CD4-positive, alpha-beta T cell treated with Interferon alpha-2 for 1 hour (primary cell): ENCODE data around the gene KLHL42.
"Not testable (repeated sequence)": the region's sequence is repeated elsewhere in the genome, so short reads cannot be mapped to it uniquely, and the experiment has no call there.

Experiments used
- DNase-seq, 2 donors: peaks; one replicate each; pipeline ENCODE4 v3.0.0-alpha.2; 2020 to 2022

Gene KLHL42

GRCh38 chr12:27779920-27780611 is at the start of gene KLHL42, which contains the start of gene MANSC4:
TSS of gene KLHL42 (plus strand) at chr12:27780233. CDS start at chr12:27780331, 98 bp downstream.
TSS of gene MANSC4 (minus strand) at chr12:27780236. CDS start at chr12:27771276, 8,960 bp downstream.
- DNase-seq = peak; percentile 61 to 68

GRCh38 chr12:27732281-27732680 is 47.8 kb upstream of the KLHL42 start:
- DNase-seq = no peak

DNA sequence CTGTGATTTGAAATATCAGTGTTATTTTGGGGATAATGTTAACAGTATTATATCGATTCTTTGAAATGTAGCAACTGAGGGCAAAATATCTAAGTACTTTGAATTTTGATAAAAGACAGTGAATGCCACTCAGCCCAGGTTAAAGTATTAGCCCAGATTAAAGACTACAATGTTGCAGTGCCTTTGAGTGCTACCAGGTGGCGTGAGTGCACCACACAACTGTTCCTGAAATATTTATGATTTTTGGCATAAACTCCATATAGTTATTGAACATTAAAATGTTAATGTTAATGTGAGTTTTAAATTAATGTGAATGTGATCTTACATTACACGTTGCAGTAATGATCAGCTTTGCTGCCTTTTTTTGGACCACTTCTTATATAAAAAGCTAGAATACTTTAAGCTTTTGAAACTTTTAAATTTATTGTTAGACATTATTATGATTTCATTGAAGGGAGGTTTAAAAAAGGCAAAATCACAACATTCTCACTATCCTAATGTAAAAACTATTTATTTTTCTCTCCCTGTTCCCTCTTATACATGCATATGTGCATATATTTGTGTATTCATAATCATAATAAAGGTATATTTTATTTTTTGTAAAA is 46.9 kb upstream of the KLHL42 start:
- peak; percentile 26 to 57 for DNase-seq

- DNase-seq = no peak
These were observed 46.2 kb upstream of the KLHL42 start for GRCh38 chr12:27733791-27734190.

DNA sequence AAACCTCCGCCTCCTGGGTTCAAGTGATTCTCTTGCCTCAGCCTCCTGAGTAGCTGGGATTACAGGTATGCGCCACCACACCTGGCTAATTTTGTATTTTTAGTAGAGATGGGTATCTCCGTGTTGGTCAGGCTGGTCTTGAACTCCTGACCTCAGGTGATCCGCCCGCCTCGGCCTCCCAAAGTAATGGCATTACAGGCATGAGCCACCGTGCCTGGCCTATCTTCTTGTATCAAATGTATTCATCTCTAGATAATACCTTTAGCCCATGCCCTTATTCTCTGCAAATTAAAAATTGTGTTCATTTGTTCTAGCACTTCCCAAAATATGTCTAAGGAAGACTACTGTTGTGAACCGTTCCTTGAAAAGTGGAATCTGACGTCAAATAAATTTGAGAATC is 45.7 kb upstream of the KLHL42 start:
- DNase-seq = not testable (repeated sequence)

DNA sequence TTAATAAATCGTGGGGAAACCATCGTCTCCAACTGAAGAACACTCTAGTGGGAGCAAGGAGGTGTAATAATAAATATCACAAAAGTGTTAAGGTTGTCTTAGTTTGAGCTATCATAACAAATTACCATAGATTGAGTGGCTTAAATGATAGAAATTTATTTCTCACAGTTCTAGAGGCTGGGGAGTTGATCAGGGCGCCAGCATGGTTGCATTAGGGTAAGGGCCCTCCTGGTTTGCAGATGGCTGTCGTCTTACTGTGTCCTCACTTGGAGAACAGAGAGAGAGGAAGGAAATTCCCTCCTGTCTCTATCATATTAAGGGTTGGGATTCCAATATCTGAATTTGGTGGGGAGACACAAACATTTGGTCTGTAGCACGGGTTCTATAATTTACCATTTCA is 36.4 kb upstream of the KLHL42 start:
- no peak for DNase-seq

DNA sequence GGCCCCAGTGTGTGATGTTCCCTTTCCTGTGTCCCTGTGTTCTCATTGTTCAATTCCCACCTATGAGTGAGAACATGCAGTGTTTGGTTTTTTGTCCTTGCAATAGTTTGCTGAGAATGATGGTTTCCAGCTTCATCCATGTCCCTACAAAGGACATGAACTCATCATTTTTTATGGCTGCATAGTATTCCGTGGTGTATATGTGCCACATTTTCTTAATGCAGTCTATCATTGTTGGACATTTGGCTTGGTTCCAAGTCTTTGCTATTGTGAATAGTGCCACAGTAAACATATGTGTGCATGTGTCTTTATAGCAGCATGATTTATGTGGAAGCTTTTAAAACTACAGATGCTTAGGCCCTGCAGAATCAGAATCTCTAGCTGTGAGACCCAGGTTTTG is 34.3 kb upstream of the KLHL42 start:
- not testable (repeated sequence) for DNase-seq

GRCh38 chr12:27747111-27747820 is 32.8 kb upstream of the KLHL42 start:
- DNase-seq = no peak

- no peak for DNase-seq
These were observed 28.5 kb upstream of the KLHL42 start for GRCh38 chr12:27751386-27752047.

DNA sequence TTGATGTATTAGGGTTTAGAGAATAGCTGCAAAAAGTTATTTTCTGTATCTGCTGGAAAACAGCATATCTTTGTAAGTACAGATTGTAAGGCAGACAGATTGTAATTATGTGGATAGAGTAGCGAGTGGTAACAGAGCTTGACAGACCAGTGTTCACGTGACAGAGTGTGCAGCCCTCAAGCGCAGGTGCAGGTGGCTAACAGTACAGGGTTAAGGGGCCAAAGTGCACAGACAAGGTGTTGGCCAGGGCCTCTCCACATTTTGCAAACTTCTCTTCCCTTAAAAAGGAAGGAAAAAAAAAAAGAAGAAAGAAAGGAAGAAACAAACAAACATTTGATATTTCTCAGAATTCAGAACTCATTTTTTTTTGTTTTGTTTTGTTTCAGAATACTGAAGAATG is 25.2 kb upstream of the KLHL42 start:
- no peak for DNase-seq

DNA sequence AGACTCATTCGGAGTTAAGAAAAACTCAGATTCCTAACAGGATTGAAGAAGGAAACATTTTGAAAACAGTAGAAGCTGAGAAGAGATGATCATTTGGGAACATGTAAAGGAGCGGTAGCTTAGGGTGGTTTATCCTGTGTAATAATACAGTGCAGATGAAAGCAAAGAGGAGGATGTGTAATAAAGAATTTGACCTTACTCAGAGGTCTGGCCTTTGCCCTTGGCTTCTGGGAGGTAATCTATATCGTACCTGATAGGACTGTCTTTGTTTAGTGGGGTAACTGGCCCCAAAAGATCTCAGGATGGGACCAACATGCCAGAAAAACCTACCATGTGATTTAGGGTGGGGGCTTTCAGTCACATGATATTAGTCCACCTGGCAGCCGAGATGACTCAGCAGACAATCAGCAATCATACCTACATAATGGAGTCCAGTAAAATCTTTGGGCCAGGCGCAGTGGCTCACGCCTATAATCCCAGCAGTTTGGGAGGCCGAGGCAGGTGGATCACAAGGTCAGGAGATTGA is 23.3 kb upstream of the KLHL42 start:
- DNase-seq = no peak

DNA sequence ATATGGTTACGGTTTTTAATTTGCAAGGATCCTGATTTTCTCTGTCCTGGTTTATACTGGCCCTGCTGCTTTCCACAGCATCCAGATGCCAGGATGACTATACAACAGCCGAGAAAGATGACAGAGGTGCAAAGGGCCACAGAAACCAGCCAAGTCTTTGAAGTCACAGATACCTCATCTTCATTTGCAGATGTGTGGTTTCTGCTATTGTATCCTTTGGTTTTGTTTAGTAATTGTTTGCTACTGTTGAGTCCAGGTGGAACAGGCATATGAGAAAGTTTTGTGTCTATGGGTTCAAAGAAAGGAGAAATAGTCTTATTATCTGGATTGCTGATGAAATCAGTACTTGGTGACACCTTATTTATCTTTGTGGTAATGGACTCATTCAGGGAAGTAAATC is 17.3 kb upstream of the KLHL42 start:
- no peak for DNase-seq

- DNase-seq = no peak
These were observed 13.4 kb upstream of the KLHL42 start for GRCh38 chr12:27766587-27766986.

- DNase-seq = no peak
These were observed 10.8 kb upstream of the KLHL42 start for GRCh38 chr12:27769142-27769673.

GRCh38 chr12:27771481-27772327 is 8.3 kb upstream of the KLHL42 start:
- no peak for DNase-seq

- no peak for DNase-seq
These were observed 7.5 kb upstream of the KLHL42 start for GRCh38 chr12:27772328-27773049.

- no peak for DNase-seq
These were observed 2.9 kb upstream of the KLHL42 start for GRCh38 chr12:27777141-27777540.

- no peak for DNase-seq
These were observed 1.8 kb upstream of the KLHL42 start for GRCh38 chr12:27778206-27778605.

DNA sequence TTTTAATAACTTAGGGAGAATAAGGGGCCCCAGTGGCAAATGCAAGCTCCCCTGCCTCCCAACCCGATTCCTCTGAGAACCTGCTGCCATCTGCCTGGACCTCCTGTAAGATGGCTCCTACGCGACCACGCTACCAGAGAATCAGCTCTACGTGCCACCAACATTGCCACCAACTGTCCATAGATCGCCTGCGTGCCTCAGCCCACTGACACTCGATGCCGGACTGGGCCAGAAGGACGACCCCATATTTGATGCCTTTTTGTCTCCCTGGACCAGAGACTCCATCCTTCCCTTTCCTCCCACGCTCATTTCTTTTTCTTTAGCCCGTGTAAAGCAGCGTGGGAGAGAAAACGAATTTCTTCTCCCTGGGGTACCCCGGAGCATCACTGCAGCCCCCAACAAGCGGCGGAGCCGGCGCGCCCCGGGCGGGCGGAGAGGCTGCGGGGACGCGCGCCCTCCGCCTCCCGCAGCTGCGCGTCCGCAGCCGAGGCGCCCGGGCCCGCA is 565 bp upstream of the KLHL42 start:
- DNase-seq = peak in 1 of 2 donors; percentile 8

- DNase-seq = peak; percentile 4 to 29
These were observed 777 bp downstream of the KLHL42 start for GRCh38 chr12:27780612-27781408.
